Heart left ventricle (tissue), 16 donors: Measurements from ENCODE around the gene TNP1. TPM values are rescaled to one million over a fixed set of nuclear protein-coding genes. Genes with fewer than 3 reads are reported as not detected.

Experiments used
- ATAC-seq, 4 donors: fragments of 200-7000 bp; cut with Tn5 transposase; one replicate each; pipeline ENCODE4 v1.9.1; 2020 to 2022; ENCODE audit warnings: moderate library complexity in 4 of 4, mild to moderate bottlenecking in 3 of 4, moderate number of reproducible peaks in 1 of 4
- DNase-seq, 5 donors: peaks; one replicate each; pipeline ENCODE4 v3.0.0-alpha.2; 2020
- H3K27ac ChIP-seq, 12 donors: fragments of 200-600 bp; sonication (generic) in 4 of 12; one replicate each; pipeline versions ENCODE4 v1.5.0 to v1.8.0; 2016 to 2022; ENCODE audit warnings: mild to moderate bottlenecking in 2 of 12
- H3K27me3 ChIP-seq, 9 donors: fragments of 200-600 bp; sonication (generic) in 2 of 9; one replicate each; pipeline versions ENCODE4 v1.5.1 to v1.8.0; 2016 to 2022; ENCODE audit warnings: mild to moderate bottlenecking in 3 of 9
- H3K36me3 ChIP-seq, 9 donors: fragments of 200-600 bp; sonication (generic) in 2 of 9; one replicate each; pipeline versions ENCODE4 v1.5.0 to v1.8.0; 2018 to 2022; ENCODE audit warnings: mild to moderate bottlenecking in 2 of 9
- H3K4me1 ChIP-seq, 12 donors: fragments of 200-600 bp; sonication (generic) in 4 of 12; one replicate each; pipeline versions ENCODE4 v1.5.0 to v1.8.0; 2016 to 2022; ENCODE audit warnings: mild to moderate bottlenecking in 3 of 12
- H3K4me3 ChIP-seq, 12 donors: fragments of 200-600 bp; sonication (generic) in 4 of 12; one replicate each; pipeline versions ENCODE4 v1.5.0 to v1.8.0; 2017 to 2022; ENCODE audit warnings: mild to moderate bottlenecking in 9 of 12, moderate library complexity in 4 of 12
- H3K9me3 ChIP-seq, 12 donors: fragments of 200-600 bp; sonication (generic) in 4 of 12; one replicate each; pipeline versions ENCODE4 v1.5.0 to v1.8.0; 2016 to 2022; ENCODE audit warnings: mild to moderate bottlenecking in 1 of 12
- CTCF ChIP-seq, 12 donors: fragments of 200-600 bp; sonication (generic) in 4 of 12; IDR thresholded peaks; one replicate each; pipeline versions ENCODE4 v1.5.0 to v1.8.0; 2018 to 2022; ENCODE audit warnings: antibody characterized with exemption in 12 of 12, mild to moderate bottlenecking in 5 of 12
- POLR2A ChIP-seq, 2 donors: fragments of 450-650 bp; IDR thresholded peaks; one replicate each; pipeline ENCODE4 v1.6.1; 2017; ENCODE audit warnings: antibody characterized with exemption in 2 of 2, mild to moderate bottlenecking in 2 of 2, moderate library complexity in 2 of 2
- WGBS, 4 donors: extraction: QIAGEN DNeasy Blood & Tissue Kit in 2 of 4; methylation state at CpG; one replicate each; pipeline versions ENCODE4 v1.1.5 to v1.1.7; 2013 to 2018; 5-methylcytosine and 5-hydroxymethylcytosine counted together
- intact Hi-C, 10 donors: fragments of 100-400 bp; cut with DNase I; formaldehyde crosslinking; loops; one replicate each; pipeline versions ENCODE4 v1.11.1 to v1.14.2; 2022
- polyA plus RNA-seq, 2 donors: library from polyadenylated mRNA; stranded (reverse); fragments of 200-250 nt; gene quantifications; one replicate each; pipeline ENCODE4 v1.2.3, GENCODE V29; 2013
- total RNA-seq, 9 donors: library from RNA; depleted of rRNA in 2 of 9; stranded (reverse); fragments of >200 nt in 2 of 9; fragmentation: NEBNext Ultra II Directional in 3 of 9; extraction: Animal tissue kit (Norgen Biotek cat#: 25700) in 3 of 9; gene quantifications; one replicate each; pipeline versions ENCODE4 v1.1.0 to v1.2.4, GENCODE V29; 2016 to 2023
- donor health status: ischemic (EF 13 %, LVEDD 7.1; RV severe dilation, severe dysfunction).
- donor health status: healthy with polysubstance abuse.
- donor health status: DM: no; HTN: yes; CAD: no.
- donor health status: DM: no; HTN: no; CAD: no.
- donor health status: ischemic (EF 25% LVEDD 6.9; RV normal size, moderate dysfunction).
- donor health status: ischemic (EF 25% LVEDD 5.7; RV mildly dilated, moderate dysfunction).
- donor health status: healthy.
- donor health status: DM: yes; HTN: yes; CAD: no.
- donor health status: ischemic (EF 35%, LVEDD 5.7; RV mildly dilated, moderate dysfunction).
- donor health status: nonischemic (EF 11% LVEDD 7.7; RV severe dilation, severe dysfunction).
- donor health status: DM: yes; HTN: yes; CAD: no.
- donor health status: PGD.
- donor health status: ischemic (EF 29% LVEDD 5.4; RV normal size, mild dysfunction).
- donor health status: nonischemic (EF 23%, LVEDD 6.1; RV moderate dilation, normal function).

Gene TNP1
- total and polyA plus RNA-seq, 11 donors: not detected

- TF ChIP-seq CTCF (IDR thresholded peaks at IDR 0.05): no peak
- TF ChIP-seq POLR2A (IDR thresholded peaks at IDR 0.05): no peak
- intact Hi-C loops: no loop called here
- WGBS, 4 donors: 75 to 86% (median 81%) methylated on average over 3 of the region's 3 CpGs
- no peaks in the 10 kb centered on the region for H3K9me3 ChIP-seq
- DNase-seq (no peak), ATAC-seq (peak in 1 of 4 donors; percentile 24)
- no peak overlapping the region for H3K4me3 ChIP-seq
- no peaks in the 10 kb centered on the region for H3K27me3 ChIP-seq
- peaks cover 0 to 4% (median 0%) of the 10 kb centered on the region in 12 donors for H3K4me1 ChIP-seq
- H3K36me3 ChIP-seq: no peaks in the 10 kb centered on the region
- H3K27ac ChIP-seq: no peak overlapping the region
Observed at GRCh38 chr2:216819055-216819454, 40.8 kb downstream of the TNP1 start.

GRCh38 chr2:216810399-216811160 is 49.3 kb downstream of the TNP1 start:
- intact Hi-C loops: no loop called here
- ATAC-seq (no peak), DNase-seq (no peak)
- no peak for TF ChIP-seq POLR2A (IDR thresholded peaks at IDR 0.05)
- TF ChIP-seq CTCF (IDR thresholded peaks at IDR 0.05): no peak
- Histone ChIP-seq H3K4me1 (peaks cover 0 to 11% (median 2%) of the 10 kb centered on the region in 12 donors), H3K36me3 (no peaks in the 10 kb centered on the region), H3K9me3 (no peaks in the 10 kb centered on the region), H3K4me3 (no peak overlapping the region), H3K27ac (no peak overlapping the region), H3K27me3 (no peaks in the 10 kb centered on the region)
- 77 to 93% (median 89%) methylated on average over 18 to 30 of the region's 30 CpGs for WGBS, 4 donors

Other genes starting within 250 kb of the TNP1 start
- 100 to 1,000 TPM in 6 of 9 donors, 10 to 100 TPM in 3; 57.2 to 326 (median 113) TPM for gene IGFBP2, start 226.6 kb downstream of the TNP1 start, total RNA-seq
- gene IGFBP2, start 226.6 kb downstream of the TNP1 start, polyA plus RNA-seq: 100 to 1,000 TPM in 1 of 2 donors, 10 to 100 TPM in 1; 90.7 to 172 TPM
- gene IGFBP5, start 164.5 kb downstream of the TNP1 start, total RNA-seq: 100 to 1,000 TPM in 8 of 9 donors, 10 to 100 TPM in 1; 83.1 to 441 (median 157) TPM
- gene IGFBP5, start 164.5 kb downstream of the TNP1 start, polyA plus RNA-seq: 100 to 1,000 TPM in 1 of 2 donors, 10 to 100 TPM in 1; 58.2 to 108 TPM